ACHN (cell line): ENCODE results near the gene FBXO24.
"Not testable (repeated sequence)": the region's sequence is repeated elsewhere in the genome, so short reads cannot be mapped to it uniquely, and the experiment has no call there.

ENCODE experiments used
- DNase-seq: peaks from one replicate; pipeline ENCODE4 v3.0.0-alpha.2; 2015
- in situ Hi-C: cut with HindIII; loops from 2 replicates; pipeline ENCODE4 v1.10.0; 2017; ENCODE audit warnings: low sequenced_read_pairs, low pct_ligation_motif_present, low pct_unique_long_range_greater_than_20kb

The FBXO24 gene

GRCh38 chr7:100553032-100553431, 33.1 kb upstream of the FBXO24 start:
- in situ Hi-C loops, result no loop called here
- no peak for DNase-seq

DNA sequence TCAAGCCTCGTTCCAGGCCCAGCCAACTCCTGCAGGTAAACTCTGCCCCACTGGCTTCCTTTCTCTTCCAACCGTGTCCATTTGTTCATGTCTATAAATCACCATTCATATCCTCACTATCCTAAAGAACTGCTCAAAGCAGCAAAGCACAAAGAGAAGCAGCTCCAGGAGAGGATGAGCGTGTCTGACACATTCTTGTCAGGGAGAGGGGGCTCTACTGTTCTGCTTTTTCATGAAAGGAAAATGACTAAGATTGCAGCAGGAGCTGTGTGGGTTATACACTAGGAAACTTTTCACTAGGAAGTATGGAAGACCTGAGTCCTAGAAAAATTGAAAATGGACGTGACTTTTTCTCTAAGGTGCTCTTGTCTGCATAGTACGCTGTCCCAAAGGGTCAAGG, 30.4 kb upstream of the FBXO24 start:
- in situ Hi-C loops, result no loop called here
- no peak for DNase-seq

DNA sequence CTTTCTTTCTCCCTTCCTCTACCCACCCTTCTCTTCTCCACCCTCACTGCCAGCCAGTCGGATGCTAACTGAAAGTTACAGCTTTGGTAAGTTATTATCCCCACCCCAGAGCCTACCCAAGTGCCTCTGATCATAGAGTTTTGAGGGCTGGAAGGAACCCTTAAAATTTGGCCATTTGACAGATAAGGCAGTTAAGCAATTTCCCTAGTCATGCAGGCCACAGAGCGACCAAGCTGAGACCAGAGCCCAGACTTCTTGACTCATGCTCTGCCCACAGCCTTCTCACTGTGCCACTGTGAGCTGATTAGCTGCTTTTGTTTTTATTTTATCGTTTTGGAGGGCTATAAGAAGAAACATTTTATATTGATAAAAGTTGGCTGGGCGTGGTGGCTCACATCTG, 29.6 kb upstream of the FBXO24 start:
- no peak for DNase-seq
- in situ Hi-C loops, result no loop called here

GRCh38 chr7:100559127-100559526, 27.0 kb upstream of the FBXO24 start:
- DNase-seq, result no peak
- in situ Hi-C loops, result no loop called here

DNA sequence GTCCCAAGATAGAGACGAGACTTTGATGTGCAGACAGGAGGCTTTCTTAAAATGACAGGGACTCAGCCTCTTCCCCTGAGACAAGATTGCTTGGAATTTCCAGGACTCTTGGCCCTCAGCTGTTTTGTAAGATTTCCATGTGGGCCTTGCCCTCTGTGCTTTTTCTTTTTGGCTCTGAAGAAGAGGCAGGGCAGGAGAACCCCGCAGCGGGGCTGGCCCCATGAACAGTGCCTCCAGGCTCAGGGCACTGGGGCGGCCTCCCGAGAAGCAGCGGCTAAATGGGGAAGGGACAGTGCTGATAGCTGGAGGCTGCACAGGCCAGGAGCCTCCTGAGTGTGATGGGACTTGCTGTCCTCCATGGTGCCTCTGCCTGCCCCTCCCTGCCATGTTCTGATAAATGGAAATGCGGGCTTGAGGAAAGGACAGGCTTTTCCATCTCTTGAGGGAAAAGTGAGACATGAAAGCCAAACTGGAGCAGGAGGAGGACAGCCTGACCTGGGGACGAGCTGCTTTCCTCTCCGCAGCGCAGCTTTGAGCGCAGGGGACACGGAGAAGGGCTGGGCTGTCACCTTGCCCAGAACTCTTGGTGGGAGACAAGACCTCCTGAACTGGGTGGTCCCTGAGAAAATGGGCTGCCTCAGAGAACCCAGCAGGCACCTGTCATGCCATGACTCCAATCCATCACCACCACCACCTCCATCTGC, 24.5 kb upstream of the FBXO24 start:
- DNase-seq, result no peak
- in situ Hi-C loops, result no loop called here

- no peak for DNase-seq
- in situ Hi-C loops, result no loop called here
Measured at GRCh38 chr7:100562195-100563099, 23.7 kb upstream of the FBXO24 start.

DNA sequence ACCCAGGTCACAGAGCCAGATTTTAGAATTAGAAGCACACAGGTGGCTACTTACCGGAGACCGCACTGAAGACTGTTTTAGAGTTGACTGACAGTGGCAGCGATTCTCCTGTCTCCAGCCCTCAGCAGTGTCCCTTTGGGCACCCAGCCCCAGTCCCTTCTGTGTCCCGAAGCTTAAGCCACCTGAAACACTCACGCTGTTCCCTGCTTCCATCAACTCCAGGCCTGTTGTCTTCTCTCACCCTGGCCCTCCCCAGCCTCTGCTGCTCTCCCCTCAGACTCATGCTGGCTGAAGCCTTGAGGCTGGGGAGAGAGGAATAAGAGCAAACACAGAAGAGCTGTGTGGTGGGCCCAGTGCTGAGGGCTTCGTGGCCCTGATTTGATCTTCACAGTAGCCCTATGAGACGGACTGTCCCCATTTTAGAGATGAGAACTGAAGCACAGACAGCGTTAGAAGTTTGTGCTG, 23.0 kb upstream of the FBXO24 start:
- in situ Hi-C loops, result no loop called here
- no peak for DNase-seq

DNA sequence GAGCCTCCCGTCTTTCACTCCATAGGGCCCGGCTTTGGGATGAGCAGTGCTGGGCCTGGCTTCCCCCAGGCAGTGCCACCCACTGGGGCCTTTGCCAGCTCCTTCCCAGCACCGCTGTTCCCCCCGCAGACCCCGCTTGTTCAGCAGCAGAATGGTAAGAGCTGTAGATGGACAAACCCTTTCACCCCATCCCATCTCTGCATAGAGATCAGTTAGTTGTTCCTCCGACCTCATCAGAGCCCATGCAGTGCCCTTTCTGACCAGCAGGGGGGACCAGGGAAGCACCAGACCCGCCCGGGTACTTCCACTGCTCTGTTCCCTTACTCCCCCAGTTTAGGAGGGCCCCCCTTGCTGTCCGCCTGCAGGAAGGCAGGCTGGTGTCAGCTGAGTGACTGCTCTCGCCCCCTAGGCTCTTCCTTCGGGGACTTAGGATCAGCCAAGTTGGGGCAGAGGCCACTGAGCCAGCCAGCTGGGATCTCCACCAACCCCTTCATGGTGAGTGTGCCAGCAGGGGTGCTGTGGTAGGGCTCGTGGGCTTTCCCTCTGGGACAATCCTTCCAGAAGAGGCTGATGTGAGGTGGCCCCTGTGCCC, 22.2 kb upstream of the FBXO24 start:
- in situ Hi-C loops, result no loop called here
- DNase-seq, result peak; percentile 77

DNA sequence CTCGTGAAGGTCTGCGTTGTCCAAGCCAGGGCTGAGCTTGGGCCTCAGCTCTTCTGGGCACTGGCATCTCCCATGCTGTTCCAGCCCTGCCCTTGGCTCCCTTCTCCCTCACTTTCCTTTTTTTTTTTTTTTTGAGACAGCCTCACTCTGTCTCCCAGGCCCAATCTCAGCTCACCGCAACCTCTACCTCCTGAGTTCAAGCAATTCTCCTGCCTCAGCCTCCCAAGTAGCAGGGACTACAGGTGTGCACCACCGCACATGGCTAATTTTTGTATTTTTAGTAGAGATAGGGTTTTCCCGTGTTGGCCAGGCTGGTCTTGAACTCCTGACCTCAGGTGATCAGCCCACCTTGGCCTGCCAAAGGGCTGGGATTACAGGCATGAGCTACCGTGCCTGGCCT, 21.7 kb upstream of the FBXO24 start:
- in situ Hi-C loops, result not testable (repeated sequence)

DNA sequence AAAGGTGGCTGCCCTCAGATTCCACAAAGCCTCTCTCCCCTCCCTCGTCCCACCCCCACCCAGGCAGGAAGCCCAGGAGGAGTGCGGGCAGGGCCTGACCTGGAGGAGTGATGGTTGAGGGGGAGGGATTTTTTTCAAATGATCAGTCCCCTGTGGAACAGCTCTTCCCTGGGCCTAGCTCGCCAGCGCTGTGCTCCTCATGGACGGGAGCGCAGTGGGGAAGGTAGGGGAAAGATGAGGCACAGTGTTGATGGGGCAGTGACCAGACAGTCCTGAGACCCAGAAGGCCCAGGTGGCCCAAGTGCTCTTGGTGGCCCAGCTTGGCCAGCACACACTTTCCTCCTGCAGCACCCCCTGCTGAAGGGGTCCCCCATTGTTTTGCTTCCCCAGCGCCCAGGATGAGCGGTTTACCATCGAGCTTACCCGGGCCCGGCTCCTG, 21.0 kb upstream of the FBXO24 start:
- no peak for DNase-seq
- in situ Hi-C loops, result no loop called here

More for the DNA sequence above, 21.7 kb upstream of the FBXO24 start:
- DNase-seq, result not testable (repeated sequence)

GRCh38 chr7:100566018-100566531, 20.1 kb upstream of the FBXO24 start:
- DNase-seq, result no peak
- in situ Hi-C loops, result no loop called here

DNA sequence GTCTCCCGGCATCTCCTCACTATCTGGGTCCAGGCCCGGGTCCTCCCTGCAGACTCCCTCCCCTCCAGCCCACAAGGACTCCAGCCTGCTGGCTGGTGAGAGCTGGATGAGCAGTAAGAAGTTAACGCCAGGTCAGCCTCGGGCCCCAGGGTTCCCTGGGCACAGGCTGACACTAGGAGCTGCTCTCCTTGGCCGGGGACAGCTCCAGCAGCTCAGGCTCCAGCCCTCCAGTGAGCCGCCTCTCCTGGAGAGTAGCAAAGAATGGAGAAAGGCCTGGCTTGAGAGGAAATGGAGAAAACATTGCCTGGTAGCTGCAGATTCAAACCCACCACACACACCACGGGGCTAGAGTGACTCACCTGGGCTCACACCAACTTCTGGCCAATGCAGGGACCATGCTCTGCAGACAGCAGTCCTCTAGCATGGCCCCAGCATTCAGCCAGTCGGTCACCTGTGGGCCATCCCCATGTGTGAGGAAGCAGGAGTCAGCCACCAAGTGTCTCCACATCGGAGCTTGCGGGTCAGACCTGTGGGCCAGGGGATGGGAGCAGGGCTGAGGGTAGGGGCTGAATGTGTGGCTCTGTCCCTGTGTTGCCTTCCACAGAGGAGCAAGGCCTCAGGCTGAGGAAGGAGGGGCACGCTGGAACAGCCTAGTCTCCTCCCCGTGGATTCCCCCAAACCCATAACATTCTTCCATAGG, 18.9 kb upstream of the FBXO24 start:
- DNase-seq, result no peak
- in situ Hi-C loops, result no loop called here

DNA sequence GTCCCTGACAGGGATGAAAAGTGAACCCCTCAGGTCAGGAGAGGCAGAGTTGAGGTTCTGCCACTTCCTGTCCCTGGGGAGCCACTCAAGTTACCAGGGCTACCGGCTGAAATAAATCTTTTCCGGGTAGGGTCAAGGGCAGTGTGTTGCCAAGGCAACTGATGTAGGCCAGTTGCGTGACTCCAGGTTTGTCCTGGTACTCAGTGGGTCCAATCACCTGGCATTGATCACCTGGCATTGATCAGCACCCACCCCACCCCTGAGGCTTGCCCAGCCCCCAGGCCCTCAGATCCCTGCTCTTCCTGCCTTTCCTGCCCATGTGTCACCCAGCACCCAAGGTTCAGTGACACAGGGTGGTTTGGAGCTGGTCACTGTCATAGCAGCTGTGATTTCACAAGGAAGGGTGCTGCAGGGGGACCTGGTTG, 18.4 kb upstream of the FBXO24 start:
- no peak for DNase-seq
- in situ Hi-C loops, result no loop called here

GRCh38 chr7:100568176-100568895, 17.8 kb upstream of the FBXO24 start:
- in situ Hi-C loops, result no loop called here
- DNase-seq, result no peak

DNA sequence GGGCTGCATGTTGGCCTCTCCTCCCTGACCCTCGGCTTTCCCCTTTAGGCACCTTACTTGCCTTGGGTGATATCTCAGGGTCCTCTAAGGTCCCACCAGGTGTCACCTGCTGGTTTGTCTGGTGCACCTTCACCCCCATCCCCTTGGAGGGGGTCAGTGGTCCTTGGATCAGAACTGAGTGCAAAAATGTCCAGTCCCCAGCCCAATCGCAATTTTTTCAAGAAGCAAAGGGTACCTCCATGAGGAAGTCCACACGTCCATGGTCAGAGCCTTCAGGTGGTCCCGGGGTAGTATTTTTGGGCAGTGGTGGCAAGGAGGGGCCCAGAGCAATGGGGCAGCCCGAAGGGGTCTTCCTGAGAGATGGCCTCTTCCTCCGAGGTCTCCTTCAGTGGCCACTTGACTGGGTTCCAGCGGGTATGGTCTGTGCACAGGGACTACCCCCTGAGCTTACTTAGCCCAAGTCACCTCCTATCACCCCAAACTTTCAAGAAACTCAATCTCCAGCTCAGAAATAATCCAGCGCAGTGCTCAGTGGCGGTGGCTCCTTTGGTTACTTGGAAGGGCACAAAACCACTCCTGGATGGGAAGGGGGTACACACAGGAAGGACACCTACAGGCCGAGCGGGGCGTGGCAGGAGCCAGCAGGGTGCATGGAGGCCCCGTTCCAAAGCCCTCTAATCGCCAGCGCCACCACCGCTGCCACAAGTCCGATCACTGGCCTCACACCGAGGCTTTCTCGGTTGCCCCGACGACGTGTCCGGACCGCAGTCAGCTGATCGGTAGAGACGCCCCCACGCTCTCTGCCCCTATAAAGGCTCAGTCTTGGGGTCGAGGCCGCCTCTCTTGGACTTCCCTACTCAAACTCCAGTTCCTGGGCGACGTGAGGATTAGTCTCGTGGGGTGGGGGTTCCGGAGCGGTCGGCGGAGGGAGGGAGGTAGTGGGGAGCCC, 17.0 kb upstream of the FBXO24 start:
- in situ Hi-C loops, result no loop called here
- DNase-seq, result no peak

DNA sequence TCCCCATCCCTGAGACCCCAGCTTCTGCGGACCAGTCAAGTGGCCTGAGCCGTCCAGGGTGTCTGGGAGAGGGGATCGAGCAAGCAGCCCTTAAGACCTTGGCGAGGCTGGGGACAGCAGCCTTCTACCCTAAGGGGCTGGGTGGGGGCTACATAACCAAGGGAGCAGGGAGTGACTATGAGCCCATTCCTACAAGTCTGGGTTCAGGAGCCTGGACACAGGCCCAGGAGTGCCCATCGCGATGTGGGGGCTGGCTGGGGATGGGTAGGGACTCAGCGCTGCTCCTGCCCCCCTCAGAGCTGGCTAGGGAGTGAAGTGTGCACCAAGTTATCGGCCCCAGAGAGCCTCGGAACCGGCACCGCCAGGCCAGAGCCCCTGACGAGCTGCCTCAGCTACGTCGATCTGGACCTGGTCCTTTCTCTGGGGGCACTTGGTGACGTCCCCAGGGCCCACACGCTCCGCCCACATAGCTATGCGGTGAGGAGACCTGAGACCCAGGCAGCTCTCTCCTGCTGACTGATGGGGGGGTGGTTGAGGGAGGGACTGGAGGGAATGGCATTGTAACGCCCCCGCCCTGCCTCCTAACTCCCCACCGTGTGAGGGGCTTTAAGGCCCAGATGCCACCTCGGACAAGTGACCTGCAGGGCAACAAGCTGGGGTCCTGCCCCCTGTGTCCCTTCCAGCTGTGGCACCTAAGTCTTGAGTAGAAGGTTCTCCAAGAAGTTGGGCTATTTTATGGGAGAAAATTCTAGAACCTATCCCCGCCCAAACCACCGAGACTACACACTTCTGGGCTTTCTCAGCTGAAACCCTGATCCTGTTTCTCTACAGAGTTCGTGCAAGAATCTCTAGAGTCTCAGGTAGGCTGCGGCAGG, 14.9 kb upstream of the FBXO24 start:
- no peak for DNase-seq
- in situ Hi-C loops, result no loop called here
